HS-27A (cell line): Measurements from ENCODE around the gene FGFR2.

ENCODE experiments used
- DNase-seq: peaks from one replicate; pipeline ENCODE4 v3.0.0-alpha.2; 2012; ENCODE audit warnings: low read depth, missing footprints

Gene FGFR2

DNA sequence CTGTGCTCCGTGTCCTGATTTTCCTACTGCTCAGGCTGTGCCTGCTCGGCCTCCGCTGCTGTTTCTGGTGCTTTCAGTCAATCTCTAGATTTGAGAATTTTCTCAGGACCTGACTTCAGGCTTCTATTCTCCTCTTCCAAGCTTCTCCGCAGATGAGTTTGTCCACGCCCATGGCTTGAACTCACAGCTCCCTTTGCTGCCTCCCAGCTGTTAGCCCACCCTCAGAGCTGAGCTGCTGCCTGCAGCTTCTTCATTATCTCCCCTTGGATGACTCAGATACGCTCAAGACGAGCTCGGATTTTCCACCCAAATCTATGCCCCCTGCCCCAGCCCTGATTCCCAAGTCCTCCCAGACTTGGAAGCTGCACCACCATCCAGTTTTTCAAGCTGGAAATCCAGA is 104.7 kb downstream of the FGFR2 start:
- no peak for DNase-seq

DNA sequence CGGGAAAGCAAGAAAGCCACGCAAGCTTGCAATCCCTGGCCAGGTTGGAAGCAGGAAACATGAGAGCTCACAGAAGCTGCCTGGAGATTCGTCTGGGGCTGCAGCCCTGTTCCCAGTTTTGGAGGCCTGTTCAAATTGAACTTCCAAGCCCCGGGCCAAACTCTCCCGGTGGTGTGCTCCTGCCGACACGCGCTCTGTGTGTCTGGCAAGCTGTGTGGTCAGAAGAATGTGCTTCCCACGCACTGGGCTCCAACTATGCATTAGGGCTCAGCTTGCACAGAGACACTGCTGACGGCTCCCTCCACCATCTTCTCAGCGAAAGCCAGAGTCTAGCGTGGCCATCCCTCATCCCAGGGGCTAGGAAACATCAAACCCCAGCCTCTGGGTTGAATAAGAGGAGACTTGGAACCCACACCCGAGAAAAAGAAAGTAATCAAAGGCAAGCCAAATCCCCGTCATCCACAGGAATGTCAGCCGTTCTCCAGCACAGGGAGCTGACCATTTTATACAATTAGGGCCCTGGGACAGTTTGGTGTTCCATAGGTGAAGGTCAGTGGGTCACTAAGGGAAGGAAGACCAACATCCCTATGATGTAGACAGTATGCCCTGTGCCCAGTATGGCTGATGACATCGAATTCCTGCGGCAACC is 107.2 kb downstream of the FGFR2 start:
- DNase-seq = no peak

DNA sequence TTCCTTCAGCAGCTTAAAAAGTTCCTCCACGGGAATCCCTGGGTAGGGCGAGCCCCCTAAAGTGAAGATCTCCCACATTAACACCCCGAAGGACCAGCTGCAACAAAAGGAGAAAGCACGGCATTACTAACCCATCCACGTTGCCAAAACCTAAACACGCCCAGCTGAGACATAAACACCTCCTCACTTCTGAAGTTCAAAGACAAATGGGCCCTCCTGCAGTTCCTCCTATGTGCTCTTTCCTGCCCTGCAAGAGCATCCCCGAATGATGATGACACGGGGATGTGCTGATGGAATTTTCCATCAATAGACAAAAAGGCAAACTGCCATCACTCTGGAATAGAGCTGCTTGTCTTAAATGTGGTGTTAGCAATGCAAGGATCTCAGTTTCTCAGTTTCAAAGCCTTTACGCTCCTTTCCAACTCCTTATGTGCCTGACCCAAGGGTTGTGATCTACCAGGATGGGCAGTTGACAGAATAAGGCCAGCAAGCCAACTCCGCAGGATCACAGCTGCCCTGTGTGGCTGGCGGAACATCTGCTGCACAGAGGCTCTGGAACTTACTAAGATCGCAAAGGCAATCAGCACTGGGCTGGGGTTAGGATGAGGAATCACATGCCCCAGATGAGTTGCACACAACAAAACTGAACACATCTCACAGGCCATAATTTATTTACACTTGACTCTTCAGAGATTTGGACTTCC is 112.7 kb downstream of the FGFR2 start:
- DNase-seq = no peak

DNA sequence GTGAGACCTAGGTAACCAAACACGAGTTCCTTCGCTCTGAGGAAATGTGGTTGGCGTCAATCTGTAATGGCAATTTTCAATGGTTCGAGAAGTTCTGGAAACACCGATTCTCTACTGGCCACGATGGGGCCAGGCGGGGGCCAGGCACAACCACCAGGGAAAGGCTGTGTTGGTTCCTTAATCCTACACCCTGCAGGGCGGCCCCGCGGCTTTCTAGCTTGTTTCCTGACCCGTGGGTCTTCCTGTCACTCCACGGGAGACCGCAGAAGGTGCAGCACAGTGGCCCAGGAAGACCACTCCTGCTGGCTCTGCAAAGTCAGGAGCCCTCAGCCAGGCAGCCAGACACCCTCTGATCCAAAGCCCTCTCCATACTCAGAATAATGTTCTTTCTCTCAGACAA is 113.4 kb downstream of the FGFR2 start:
- DNase-seq = no peak

DNA sequence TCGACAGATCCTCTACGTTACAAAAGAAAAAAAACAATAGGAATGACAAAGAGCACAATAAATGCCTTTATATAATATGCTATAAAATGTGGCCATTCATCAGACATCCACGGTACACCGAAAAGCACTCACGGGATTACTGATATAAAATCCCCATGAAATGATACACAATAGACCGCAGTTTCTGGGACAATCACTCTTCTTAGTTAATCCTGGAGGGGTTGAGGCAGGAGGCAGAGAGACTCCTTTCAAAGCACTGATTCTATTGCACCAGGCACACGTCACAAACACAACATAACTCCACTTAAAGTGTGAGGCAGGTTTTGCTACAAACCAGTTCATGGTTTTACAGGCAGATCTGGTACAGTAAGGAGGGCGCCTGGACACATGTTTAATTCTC is 113.8 kb downstream of the FGFR2 start:
- no peak for DNase-seq

DNA sequence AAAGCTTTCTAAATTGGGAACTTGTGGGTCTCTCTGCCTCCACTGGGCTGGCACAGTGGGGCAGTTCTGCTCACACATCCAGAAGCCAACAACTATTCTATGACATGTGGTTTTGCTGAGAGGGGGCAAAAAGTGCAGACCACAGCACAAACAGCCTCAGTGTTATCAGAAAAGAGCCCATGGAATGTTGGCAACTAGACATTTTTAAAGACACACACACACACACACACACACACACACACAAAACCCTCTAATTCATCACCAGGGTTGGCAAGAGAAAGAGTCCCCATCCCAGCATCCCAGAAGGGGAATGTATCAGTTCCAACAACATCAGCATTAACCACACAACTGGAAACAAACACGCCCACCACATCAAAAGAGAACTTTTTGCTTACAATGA is 117.1 kb downstream of the FGFR2 start:
- no peak for DNase-seq

DNA sequence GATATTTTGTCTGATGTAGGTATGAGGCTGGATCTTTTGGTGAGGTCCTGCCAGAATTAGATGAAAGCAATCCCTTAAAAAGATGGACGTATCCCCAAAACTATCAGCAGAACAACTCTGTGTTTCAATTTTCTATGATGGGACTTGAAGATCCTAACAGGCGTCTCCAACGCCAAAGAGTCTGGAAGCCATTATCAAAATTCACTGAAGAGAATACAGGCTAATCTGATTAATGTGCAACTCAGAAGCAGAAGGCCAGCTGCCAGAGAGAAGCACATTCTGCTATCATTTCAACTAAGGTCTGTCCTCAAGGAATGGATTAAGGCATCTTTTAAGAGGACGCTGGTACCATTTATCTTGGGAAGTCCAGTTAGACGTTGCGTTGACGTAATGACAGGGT is 119.7 kb downstream of the FGFR2 start:
- no peak for DNase-seq

DNA sequence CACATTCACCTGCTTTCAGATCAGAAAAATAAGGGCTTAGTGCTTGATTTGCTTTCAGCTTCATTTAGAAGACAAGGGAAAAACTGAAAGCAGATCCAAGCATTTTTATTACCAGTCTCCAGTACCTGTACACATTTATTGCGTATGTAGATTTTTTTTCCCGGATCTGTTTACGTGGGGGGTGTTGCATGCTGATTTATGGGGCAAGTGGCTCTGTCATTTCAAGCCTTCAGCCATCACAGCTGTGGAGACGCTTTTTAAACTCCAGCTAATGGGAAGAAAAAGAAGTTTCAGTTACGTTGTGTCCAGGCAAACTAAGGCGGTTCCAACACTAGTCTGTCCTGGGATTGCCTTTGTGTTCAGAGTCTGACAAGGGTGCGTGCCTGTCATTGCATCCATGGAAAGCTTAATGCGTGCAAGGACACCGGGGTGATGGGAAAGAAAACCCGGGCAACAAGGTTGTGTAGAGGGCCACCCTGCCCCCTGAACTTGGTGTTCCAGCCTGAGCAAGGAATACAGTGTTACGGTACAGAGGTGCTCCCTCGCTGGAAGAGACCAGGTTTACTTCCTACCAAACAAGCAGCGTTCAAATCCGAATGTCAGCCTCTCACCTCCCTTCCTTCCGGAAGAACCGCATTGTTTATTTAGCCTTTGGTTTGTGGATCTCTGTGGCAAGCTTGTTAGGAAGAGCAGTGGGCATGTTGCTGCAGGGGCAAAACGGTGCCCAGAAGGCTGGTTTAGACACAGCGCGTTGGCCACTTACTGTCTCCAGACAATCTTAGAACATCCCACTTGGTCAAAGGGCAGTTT is 128.2 kb downstream of the FGFR2 start:
- DNase-seq = no peak

DNA sequence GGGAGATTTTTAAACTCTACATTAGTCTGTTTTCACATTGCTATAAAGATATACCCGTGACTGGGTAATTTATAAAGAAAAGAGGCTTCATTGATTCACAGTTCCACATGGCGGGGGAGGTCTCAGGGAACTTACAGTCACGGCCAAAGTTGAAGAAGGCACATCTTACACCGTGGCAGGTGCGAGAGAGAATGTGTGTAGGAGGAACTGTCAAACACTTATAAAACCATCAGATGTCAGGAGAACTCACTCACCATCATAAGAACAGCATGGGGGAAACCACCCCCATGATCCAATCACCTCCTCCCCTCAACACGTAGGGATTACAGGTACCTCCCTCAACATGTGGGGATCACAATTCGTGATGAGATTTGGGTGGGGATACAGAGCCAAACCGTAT is 129.5 kb downstream of the FGFR2 start:
- DNase-seq = no peak

DNA sequence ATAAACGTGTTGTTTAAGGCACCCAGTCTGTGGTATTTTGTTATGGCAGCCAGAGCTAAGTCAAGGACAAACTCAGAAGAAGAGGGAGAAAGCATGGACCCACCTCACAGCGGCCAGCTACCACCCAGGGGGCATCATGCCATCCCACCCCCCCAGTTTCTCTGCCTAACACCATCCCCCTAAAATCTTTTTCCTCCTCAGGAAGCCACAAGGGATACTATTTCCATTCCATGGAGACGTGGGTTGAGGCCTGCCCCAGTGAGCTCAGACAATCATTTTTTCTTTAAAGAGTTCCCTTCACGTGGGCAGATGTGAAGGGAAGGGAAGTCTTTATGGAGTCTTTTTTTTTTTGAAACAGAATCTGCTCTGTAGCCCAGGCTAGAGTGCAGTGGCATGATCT is 131.8 kb downstream of the FGFR2 start:
- DNase-seq = no peak

DNA sequence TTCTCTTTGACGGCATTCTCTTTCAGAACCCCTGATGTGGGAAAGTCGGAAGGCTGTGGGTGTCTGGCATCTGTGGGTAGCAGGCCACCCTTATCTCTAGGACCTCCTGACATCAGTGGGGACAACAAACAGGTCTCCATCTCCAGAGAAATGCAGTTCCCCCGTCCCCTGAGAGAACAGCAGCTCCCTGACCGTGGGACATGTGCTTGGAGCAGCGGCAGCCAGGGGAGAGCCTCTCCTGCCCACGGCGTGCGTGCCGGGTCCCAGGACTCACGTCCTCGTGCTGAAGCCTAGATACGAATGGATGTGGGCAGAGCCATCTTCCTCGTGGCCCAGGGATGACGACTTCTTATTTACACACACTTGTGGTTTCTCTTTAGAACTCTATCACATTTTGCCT is 133.0 kb downstream of the FGFR2 start:
- no peak for DNase-seq

DNA sequence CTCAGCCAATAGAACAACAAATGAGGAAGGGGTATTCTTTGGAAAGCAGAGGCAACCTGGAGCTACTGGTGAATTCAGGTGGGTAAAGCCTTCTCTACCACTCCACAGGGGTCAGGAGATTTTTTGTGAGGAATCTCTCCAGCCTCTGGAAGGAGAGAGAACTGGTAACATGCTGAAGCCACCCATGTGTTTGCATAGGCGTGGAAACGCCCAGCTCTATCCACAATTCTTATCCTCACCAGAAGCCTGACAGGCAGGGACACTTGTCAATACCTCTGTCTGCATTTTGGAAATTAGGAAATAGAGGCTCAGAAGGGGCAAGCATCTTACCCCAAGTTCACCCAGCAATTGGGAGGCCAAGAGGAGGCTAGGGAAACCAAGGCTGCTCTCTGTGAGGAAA is 133.7 kb downstream of the FGFR2 start:
- no peak for DNase-seq

DNA sequence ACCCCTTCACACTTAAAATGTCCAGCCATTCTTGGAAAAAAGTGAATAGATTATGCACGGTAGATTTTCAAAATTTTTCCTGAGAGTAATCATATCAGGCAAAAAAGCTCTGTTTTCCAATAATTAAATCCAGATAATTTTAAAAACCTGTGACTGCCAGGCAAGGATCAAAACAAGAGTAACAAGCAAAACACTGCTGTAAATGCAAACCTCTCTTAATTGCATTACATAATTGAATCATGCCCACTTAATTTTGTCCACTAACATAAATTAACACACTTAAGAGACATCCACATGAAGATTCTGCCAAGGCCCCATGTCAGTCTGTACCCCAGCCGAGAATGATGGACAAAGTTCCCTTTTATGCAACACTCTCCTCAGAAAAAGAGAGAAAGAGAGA is 135.3 kb downstream of the FGFR2 start:
- DNase-seq = no peak

DNA sequence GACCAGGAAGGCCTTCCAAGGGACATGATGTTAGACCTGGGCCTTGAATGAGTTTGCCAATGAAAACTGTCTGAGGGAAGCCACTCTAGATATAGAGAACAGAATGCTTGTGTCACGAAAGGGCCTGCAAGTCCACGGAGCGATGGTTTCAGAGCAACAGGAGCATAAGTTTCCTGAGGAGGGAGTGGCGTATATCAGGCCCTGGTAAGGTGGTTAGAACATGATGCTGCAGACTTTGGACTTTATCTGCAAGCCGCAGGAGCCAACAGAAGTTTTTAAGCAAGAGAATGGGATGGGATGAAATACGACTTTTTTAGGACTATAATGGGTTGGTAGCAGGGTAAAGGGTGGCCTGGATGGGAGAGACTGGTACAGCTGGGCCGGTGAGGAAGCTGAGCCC is 136.0 kb downstream of the FGFR2 start:
- DNase-seq = no peak

DNA sequence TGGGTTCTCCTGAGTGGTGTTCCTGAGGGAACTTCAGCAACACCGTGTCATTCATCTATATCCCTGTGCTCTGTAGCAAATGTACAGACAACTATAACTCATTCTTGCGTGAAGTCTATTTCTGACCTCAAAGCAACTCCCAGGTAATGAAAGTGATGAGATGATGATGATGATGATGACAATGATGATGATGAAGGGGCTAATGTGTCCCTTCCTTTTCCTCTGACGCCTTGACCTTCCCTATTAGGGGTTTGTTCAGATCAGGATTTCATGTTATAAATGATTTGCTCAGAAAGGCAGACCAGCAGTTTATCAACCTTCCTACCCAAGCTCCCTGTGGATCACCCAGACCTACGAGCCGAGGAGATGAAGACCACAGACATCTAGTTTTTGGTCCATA is 136.9 kb downstream of the FGFR2 start:
- no peak for DNase-seq

DNA sequence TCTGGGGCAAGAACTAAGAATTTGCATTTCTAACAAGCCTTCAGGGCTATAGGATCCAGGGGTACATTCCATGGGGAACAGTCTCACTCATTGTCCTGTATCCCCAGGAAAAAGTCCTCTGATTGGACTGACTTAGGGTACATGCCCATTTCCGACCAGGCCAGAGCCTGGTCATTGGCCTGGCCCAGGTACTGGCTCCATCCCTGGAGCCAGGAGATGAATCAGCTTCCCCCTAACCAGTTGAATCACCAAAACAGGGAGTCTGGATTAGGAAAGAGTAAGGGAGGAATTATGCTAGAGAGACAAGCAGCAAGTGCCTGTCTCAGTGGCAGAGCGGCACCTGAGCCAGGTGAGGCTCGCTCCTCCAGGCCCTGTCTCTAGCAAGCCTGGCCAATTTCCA is 137.5 kb downstream of the FGFR2 start:
- no peak for DNase-seq

DNA sequence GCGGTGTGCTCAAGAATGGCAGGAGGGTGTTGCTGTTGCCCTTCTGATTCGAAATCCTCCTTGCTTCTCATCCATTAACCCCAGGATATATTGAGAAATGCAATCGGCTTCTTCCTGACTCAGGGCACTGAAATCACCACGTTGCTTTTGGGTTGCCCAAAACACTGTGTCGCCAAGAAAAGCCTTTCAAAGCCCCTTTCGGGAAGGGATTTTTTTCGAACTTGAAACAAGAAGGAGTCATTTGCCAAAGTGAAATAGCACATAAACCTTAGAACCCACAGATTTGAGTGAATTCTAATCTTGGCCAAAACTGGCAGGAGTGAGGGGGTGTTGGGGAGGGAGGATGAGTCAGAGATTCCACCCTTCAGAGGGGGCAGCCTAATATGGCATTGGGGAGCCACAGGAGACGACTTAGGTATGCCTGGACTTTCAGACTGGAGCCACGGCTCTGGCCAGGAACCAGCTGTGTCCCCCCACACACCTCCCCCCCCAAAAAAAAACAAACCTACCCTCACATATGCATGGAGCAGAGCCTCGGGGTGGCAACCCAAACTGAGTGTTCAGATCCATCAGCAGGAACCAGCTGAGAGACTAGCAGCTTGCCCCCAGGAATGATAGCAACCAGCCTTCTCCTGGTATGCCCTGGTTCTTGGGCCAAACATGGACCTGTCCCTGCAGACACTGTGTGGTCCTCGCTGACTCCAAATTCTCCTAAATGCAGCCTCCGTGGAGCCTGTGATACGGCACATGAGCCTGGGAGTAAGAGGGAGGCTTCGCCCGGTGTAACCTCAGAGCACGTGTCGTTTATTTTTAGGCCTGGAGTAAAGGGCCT is 138.4 kb downstream of the FGFR2 start:
- no peak for DNase-seq

DNA sequence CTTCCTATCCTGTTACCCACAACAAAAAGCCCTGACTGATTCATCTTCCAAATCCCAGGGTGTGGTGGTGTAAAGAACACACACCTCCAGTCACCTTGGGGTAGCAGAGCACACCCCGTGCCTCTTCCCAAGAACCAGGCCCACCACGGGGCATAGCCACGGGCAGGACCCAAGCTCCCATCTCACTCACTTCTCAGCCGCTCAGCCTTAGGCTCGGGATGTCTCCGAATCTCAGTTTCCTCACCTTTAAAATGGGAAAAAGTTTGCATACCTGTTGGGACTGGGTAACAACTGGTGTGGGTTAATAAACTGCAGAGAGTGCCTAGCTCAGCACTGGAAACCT is 139.0 kb downstream of the FGFR2 start:
- DNase-seq = no peak

DNA sequence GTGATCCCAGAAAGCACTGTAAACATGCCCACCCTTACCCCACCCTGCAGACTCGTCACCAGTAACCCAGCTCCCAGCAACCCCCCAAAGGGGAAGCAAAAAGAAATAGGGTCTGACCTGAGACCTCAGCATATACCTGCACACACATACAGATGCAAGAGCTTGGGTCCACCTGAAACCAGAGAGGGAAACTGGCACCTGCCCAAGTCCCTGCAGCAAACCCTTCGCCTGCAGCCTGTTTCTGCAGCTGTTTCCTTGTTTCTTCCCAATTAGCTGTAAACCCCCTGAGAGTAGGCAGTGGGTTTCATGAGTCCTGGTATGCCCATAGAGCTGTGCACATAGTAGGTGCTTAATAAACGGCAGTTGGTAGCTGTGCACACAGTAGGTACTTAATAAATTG is 140.5 kb downstream of the FGFR2 start:
- DNase-seq = no peak

DNA sequence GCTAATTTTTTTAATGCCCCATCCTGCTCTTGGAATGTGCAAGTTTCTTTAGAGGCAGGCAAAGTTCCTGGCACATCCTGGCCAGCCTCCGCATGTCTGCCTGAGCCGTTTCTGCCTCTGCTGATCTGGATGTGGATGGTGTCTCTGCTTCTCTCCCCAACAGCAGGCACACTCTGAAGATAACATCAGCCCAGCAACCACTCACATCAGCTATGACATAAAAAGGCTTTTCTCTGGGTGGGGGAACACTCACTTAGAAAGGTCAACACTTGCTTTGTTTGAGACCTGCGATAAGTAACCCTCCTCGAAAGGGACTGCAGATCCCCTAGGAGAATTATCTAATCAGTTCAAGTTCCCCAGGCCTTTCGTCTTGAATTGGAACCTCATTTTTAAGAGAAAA is 142.9 kb downstream of the FGFR2 start:
- DNase-seq = no peak

DNA sequence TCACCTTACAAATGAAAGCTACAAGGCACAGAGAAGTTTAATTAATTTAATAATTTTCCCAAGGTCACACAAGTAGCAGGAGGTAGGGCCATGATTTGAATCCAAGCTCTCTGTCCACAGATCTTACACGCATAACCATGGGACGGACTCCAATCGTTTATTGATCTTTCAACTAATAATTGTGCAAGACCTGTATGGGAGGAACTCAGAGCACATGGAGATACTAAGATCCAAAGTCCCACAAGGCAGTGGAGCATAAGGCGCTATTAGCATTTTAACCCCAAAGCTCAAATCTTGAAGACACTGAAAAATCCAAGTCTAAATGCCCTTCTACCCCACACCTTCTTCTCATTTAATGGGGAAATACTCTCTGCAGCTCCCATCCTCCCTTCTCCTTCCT is 143.5 kb downstream of the FGFR2 start:
- no peak for DNase-seq

DNA sequence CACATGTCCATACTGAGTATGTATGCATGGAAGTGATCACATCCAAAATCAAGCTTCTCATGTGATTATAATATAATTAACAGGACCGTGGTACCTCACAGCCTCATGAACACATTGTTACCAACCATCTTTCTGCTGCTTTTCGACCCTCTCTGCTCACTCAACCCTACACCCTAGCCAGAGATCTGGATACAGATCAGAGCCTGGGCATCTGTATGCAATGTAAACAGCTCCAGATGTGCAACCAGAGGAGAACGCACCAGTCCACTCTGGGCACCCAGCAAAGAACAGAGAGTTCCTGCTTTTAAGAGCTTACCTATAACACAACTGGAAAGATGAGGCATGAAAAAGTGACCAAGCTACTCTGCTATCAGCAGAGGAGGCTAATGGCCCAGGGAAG is 145.1 kb downstream of the FGFR2 start:
- no peak for DNase-seq

DNA sequence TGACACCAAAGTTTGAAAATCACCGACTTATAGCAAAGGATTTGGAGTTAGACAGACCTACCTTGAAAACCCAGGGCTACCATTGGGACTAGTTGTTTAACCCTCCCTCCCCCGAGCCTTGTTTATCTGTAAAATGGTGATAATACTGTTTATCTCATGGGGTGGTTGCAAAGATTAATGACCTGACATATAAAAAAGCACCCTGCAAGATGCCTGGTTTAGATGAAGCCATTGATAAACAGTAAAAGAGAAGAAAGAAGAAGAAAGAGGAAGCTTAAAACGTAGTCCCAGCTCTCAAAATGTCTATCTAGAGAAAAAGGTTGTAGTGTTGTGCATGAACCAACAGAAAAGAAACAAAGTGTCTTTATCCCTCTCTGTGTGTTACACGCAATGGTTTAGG is 145.7 kb downstream of the FGFR2 start:
- DNase-seq = no peak
